ENCODE results near the gene TWNK.
A peak's percentile ranks its signal among the peaks of the same experiment; 100 is the strongest.

Gene TWNK

DNA sequence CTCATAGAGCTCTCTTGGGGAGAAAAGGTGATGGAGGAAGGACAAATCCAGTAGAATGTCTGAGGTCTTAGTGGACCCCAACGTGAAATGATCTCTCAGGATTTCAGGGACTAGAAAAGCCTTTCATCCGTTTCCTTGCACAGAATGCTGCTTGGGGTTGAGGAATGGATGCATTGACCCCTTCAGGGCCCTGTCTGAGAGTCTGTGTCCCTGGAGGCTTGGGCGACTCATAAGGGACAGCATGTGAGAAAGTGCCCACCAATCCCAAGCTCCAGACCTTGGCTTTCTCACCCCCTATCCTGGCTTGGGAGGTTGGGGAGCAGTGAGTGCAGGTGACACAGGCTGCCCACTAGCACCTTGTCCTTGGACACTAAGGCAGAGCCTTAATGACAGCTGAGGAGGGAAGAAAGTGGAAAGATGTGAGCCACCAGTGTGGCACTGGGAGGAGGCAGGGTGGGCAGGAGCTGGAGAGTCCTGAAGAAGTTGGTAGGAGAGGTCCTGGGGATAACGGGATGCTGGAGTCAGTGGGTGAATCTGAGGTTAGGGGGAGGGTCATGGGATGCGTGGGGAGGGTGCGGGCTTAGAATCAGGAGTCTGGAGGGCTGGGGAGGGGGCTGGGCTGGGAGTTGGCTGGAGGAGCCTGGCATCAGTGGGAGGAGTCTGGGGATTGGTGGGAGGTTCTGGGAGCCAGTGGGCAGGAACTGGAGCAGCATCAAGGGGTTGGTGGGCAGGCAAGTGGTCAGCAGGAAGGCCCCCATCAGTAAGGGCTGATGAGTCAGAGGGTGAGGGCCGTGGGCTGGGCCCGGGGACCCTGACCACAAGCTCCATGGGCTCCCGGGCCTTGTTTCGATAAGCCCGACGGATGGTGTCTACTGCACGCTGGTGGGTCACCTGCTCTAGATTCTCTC lies 20.8 kb downstream of the TWNK start:
- FAIRE-seq (no peak), DNase-seq (ENCODE audit: insufficient read length, low spot score) (no peak)

GRCh38 chr10:101008823-101009423 lies 21.6 kb downstream of the TWNK start:
- FAIRE-seq: no peak

GRCh38 chr10:101010329-101010728 lies 23.0 kb downstream of the TWNK start:
- FAIRE-seq: no peak

More at GRCh38 chr10:101008823-101009423, 21.6 kb downstream of the TWNK start:
- no peak for DNase-seq (ENCODE audit: insufficient read length, low spot score)

GRCh38 chr10:101011517-101012423 lies 24.4 kb downstream of the TWNK start:
- DNase-seq (ENCODE audit: insufficient read length, low spot score) (no peak), FAIRE-seq (peak; percentile 38)

More at GRCh38 chr10:101010329-101010728, 23.0 kb downstream of the TWNK start:
- DNase-seq (ENCODE audit: insufficient read length, low spot score): no peak

DNA sequence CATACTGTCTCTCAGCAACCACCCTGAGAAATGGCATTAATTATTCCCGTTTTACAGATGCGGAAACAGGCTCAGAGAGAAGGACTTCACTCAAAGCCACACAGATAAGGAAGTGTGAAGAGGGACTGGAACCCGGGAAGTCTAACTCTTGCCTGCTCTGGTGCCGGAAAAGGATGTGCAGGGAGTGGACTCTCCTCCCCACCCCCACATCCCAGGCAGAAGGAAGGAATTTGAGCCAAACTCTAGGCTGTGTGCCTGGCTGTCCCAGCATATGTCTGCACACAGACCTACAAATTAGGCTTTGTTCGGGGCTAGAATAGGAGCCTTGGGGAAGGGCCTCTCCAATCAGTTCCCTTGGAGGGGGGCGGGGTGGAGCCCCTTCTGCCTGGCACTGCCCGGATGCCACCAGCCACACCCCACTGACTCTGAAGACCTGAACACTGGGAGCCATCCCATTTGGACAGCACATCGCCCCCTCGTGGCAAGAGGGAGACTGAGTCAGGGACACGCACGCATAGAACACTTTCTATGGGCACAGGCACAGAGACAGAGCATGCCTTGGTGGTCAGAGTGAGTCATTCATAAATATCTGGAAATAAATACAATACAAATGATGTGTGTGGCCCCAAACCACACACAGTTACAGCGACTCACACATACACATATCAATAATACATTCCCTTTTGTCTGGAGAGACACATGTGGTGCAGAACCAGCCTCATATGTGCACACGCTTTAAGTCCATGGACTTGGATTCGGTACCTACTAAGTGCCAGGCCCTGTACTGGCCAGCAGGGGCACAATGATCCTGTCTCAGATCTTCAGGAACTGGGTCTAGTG lies 25.4 kb downstream of the TWNK start:
- peak; percentile 91 for DNase-seq (ENCODE audit: insufficient read length, low spot score)
- FAIRE-seq: peak; percentile 88

DNA sequence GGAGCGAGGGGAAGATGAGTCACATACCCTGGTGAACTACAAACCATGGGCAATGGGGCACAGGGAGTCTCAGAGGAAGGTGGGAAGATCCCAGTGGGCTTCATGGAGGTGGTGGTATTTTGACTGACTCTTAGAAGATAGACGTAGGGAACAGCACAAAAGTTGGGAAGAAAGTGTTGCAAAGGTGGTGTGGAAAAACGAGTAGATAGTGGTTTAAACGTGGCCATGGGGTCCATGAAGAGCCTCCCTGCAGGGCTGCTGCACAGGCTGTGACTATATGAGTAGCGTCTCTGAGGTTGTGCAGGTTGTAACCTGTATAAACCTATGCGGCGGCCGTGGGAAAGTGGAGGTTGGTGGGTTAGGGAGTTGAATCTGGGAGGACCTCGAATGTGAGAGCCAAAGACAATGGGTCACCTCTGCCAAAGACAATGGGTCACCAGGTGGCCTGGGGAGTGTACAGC lies 26.1 kb downstream of the TWNK start:
- no peak for DNase-seq (ENCODE audit: insufficient read length, low spot score)
- FAIRE-seq: no peak

DNA sequence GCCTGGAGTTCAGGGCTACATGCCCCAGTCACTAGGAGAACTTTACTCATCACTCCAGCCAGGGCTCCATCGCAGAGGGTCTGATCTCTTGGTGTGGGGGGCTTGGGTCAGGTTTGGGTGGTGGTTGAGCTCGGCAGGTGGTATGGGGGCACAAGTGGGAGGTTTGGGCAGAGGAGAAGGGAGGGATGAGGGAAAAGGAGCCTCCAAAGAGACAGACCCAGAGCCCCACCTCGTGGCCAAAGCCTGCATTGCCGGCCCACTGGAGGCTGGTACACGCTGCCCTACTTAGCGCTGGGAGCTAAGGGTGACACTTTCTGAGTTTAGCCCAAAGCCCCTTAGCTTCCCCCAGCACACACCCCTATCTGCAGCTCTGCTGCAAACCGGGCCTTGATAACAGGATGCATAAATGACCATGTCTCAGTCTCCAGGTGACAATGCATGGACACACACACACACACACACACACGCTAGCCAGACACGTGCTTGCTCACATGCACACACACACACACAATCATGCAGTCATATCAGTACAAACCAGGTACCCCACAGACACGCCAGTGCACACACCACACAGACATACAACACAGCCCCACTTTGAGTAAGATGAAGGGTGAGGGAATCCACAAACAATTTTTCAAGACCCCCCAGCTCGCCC lies 27.0 kb downstream of the TWNK start:
- peak; percentile 86 for FAIRE-seq
- no peak for DNase-seq (ENCODE audit: insufficient read length, low spot score)

- no peak for FAIRE-seq
- DNase-seq (ENCODE audit: insufficient read length, low spot score): no peak
Observed at GRCh38 chr10:101014966-101015581, 27.7 kb downstream of the TWNK start.

- FAIRE-seq (no peak), DNase-seq (ENCODE audit: insufficient read length, low spot score) (no peak)
Observed at GRCh38 chr10:101015582-101015973, 28.2 kb downstream of the TWNK start.

GRCh38 chr10:101016814-101017213 lies 29.5 kb downstream of the TWNK start:
- DNase-seq (ENCODE audit: insufficient read length, low spot score) (no peak), FAIRE-seq (no peak)

DNA sequence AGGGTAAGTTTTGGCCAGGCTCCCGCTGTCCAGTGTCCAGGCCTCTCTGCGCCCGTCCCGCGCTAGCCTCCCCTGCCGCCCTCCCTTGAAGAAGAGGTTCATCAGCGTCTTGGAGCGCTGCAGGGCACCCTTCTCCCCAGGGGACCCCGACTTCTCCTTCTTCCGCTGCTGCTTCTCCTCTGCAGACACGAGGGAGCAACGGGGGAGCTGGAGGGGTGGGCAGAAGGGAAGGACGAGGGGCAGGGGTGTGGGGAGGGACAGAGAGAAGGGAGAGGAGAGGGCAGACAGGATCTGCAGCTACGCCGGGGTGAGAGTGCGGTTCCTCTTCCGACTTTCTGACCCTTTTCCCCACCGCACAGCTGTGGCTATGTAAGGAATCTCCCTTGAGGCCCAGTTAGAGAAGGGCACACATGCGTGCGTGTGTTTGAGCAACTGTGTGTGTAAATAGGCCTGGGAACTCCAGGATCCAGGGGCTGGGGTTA lies 30.8 kb downstream of the TWNK start:
- DNase-seq (ENCODE audit: insufficient read length, low spot score): no peak
- FAIRE-seq: no peak

- peak; percentile 89 for DNase-seq (ENCODE audit: insufficient read length, low spot score)
- peak; percentile 60 for FAIRE-seq
Observed at GRCh38 chr10:101018600-101019439, 31.5 kb downstream of the TWNK start.

DNA sequence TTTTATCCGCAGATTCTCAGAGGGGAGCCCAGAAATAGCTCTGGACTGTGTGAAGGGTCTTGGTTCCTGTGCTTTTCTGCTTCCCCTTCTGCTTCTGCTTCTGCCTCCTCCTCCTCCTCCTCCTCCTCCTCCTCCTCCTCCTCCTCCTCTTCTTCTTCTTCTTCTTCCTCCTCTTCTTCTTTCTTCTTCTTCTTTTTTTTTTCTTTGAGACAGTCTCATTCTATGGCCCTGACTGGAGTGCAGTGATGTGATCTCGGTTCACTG lies 32.0 kb downstream of the TWNK start:
- FAIRE-seq (no peak), DNase-seq (ENCODE audit: insufficient read length, low spot score) (no peak)

- FAIRE-seq (no peak), DNase-seq (ENCODE audit: insufficient read length, low spot score) (no peak)
Observed at GRCh38 chr10:101020427-101021075, 33.2 kb downstream of the TWNK start.

DNA sequence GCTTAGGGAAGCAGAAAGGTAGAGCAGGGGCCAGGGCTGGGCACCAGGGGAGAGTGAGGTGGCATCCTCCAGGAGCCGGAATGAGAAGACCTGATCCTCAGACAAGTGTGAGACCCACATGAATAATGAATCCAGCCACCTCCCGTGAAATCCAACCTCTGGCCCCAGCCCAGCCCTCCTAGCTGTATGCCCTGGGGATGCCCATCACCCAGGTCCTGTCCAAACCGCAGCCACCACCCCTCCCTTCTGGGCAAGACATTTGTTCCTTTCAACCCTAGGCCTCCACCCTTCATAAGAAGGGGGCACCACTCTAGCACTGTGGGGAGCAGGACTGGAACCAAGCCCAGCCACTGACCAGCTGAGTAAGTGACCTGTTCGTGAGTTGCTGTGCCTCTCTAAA lies 33.9 kb downstream of the TWNK start:
- FAIRE-seq: no peak
- DNase-seq (ENCODE audit: insufficient read length, low spot score): no peak

DNA sequence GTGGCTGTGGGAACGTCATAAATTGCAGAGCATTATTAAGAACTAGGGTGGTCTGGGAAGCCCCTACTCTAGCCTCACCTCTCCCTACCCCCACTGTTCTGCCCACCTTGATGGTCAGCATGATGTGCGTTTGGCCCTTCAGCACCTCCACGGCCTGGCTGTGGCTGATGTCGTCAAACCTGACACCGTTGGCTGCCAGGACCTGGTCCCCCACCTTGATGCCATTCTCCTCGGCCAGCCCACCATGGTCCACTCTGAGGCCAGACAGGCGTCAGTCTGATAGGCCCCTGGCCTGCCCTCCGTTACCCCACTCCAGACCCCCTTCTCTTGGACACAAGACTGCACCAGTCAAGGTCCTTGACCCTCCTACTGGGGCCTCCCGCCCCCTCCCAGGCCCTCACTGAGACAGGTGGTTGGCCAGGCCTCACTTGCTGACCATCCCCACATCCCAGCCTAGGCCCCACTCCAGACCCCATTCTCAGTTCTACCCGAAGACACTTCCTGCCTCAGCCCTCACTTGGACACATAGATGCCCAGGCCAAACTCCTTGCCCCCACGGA lies 34.4 kb downstream of the TWNK start:
- no peak for FAIRE-seq
- no peak for DNase-seq (ENCODE audit: insufficient read length, low spot score)

GRCh38 chr10:101022967-101023705 lies 35.8 kb downstream of the TWNK start:
- FAIRE-seq (no peak), DNase-seq (ENCODE audit: insufficient read length, low spot score) (no peak)

Data from HTR-8/SVneo (cell line).